ENCODE measurements around the gene TMEM236. TPM values are rescaled to one million over a fixed set of nuclear protein-coding genes. Genes with fewer than 3 reads are reported as not detected.

Gene TMEM236
- total RNA-seq, 1 experiment from 2014 or later: 0.24 TPM

DNA sequence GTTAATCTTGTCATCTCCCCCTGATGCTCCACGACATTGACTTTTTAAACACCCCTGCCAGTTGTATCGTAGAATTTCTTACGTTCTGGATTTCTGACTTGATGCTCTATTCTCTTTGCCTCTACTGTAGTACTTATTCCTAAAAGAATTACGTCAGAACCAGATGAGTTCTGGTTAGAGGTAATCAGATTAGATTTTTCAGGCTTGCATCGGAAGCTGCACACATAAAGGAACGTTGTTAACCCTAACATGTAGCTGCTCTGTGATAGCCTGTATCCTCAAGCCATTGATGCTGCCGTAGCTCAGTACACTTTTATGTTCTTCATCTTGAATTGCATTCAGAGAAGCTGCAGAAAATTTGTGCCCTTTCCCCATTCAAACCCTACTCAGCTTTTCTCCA is 26.3 kb upstream of the TMEM236 start:
- H3K4me1 ChIP-seq (replicated peaks; ENCODE audit: insufficient read depth): no peaks in the 10 kb centered on the region
- H3K4me3 ChIP-seq: no peak overlapping the region
- H3K9me2 ChIP-seq (ENCODE audit: insufficient read depth): no peaks in the 10 kb centered on the region
- H4K20me1 ChIP-seq (ENCODE audit: insufficient read depth): no peaks in the 10 kb centered on the region
- no peaks in the 10 kb centered on the region for H3K79me2 ChIP-seq (ENCODE audit: low read depth)
- no peak overlapping the region for H3K4me2 ChIP-seq
- POLR2A ChIA-PET (ENCODE audit: unreplicated experiment): no interaction called here
- H3K36me3 ChIP-seq (ENCODE audit: low read depth): no peaks in the 10 kb centered on the region
- intact Hi-C loops (cut with micrococcal nuclease; ENCODE audit: unreplicated experiment): no loop called here
- no peak overlapping the region for H3K27ac ChIP-seq
- BruUV-seq (replicated peaks): no TSS peak
- no peaks in the 10 kb centered on the region for H3K27me3 ChIP-seq (ENCODE audit: insufficient read depth, low read depth)
- CTCF ChIA-PET: no interaction called here
- DNase-seq: no peak
- no peaks in the 10 kb centered on the region for H3K9me3 ChIP-seq (ENCODE audit: insufficient read depth, low read depth)
- H2AFZ ChIP-seq: no peak overlapping the region
- H3F3A ChIP-seq (ENCODE audit: insufficient read depth, low read depth): no peaks in the 10 kb centered on the region
- TF ChIP-seq EZH2 (IDR thresholded peaks at IDR 0.05; ENCODE audit: low read depth): no peak
- TF ChIP-seq, protein P1, sequence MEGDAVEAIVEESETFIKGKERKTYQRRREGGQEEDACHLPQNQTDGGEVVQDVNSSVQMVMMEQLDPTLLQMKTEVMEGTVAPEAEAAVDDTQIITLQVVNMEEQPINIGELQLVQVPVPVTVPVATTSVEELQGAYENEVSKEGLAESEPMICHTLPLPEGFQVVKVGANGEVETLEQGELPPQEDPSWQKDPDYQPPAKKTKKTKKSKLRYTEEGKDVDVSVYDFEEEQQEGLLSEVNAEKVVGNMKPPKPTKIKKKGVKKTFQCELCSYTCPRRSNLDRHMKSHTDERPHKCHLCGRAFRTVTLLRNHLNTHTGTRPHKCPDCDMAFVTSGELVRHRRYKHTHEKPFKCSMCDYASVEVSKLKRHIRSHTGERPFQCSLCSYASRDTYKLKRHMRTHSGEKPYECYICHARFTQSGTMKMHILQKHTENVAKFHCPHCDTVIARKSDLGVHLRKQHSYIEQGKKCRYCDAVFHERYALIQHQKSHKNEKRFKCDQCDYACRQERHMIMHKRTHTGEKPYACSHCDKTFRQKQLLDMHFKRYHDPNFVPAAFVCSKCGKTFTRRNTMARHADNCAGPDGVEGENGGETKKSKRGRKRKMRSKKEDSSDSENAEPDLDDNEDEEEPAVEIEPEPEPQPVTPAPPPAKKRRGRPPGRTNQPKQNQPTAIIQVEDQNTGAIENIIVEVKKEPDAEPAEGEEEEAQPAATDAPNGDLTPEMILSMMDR (conservative IDR thresholded peaks at IDR 0.05): no peak

DNA sequence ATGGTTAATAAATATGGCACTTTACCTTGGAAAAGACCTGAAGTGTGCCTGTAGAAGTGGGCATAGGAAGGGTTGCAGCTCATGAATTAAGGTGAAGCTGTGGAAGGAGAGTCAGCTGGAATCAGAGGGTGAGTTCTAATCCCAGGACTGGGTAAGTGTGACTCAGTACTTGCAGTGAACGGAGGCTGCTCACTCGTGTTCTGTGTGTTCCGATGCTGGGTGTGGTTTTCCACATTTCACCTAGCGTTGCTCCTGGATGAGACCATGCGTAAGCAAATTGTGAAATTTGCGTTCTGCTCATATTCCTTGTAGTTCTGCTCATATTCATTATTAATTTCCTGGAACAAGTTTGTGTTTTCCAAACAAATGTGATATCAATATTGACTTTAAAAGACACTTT is 22.4 kb upstream of the TMEM236 start:
- Histone ChIP-seq H3K9me2 (ENCODE audit: insufficient read depth) (no peaks in the 10 kb centered on the region), H4K20me1 (ENCODE audit: insufficient read depth) (no peaks in the 10 kb centered on the region), H3K4me1 (replicated peaks; ENCODE audit: insufficient read depth) (no peaks in the 10 kb centered on the region), H3K27ac (no peak overlapping the region), H3K4me2 (no peak overlapping the region), H3K36me3 (ENCODE audit: low read depth) (no peaks in the 10 kb centered on the region), H2AFZ (no peak overlapping the region), H3K79me2 (ENCODE audit: low read depth) (no peaks in the 10 kb centered on the region), H3F3A (ENCODE audit: insufficient read depth, low read depth) (no peaks in the 10 kb centered on the region), H3K27me3 (ENCODE audit: insufficient read depth, low read depth) (no peaks in the 10 kb centered on the region), H3K9me3 (ENCODE audit: insufficient read depth, low read depth) (no peaks in the 10 kb centered on the region), H3K4me3 (no peak overlapping the region)
- no peak for TF ChIP-seq EZH2 (IDR thresholded peaks at IDR 0.05; ENCODE audit: low read depth)
- TF ChIP-seq, protein P1 (conservative IDR thresholded peaks at IDR 0.05): no peak
- no TSS peak for BruUV-seq (replicated peaks)
- ChIA-PET CTCF (interaction anchor here (0.5 kb wide), 1 partner anchor 113 kb away, joined by 8 read pairs; no protein-coding TSS in a partner anchor), POLR2A (ENCODE audit: unreplicated experiment) (no interaction called here)
- intact Hi-C loops (cut with micrococcal nuclease; ENCODE audit: unreplicated experiment): no loop called here
- no peak for DNase-seq

DNA sequence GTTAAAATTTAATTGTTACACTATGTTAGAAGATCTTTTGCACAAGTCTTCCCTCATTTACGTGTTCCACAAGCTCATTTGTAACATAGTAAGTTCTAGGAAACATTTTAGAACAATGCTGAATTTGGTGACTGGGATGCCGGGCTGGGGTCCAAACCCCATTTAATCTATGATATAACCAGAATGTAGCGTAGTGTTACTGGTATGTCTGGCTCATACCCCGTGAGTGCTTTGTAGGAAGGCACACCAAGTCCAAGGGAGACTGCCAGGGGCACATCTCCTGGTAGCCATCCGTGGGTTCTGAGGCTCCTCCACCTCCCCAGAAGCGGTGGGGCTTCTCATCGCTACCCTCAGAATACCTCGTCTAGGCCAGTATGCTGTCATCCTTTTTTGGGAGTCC is 21.3 kb upstream of the TMEM236 start:
- H3K4me3 ChIP-seq: no peak overlapping the region
- POLR2A ChIA-PET (ENCODE audit: unreplicated experiment): no interaction called here
- no peak overlapping the region for H2AFZ ChIP-seq
- no peak for DNase-seq
- H3K36me3 ChIP-seq (ENCODE audit: low read depth): no peaks in the 10 kb centered on the region
- no peaks in the 10 kb centered on the region for H3K9me3 ChIP-seq (ENCODE audit: insufficient read depth, low read depth)
- intact Hi-C loops (cut with micrococcal nuclease; ENCODE audit: unreplicated experiment): no loop called here
- H3F3A ChIP-seq (ENCODE audit: insufficient read depth, low read depth): no peaks in the 10 kb centered on the region
- no TSS peak for BruUV-seq (replicated peaks)
- no peak overlapping the region for H3K27ac ChIP-seq
- no peaks in the 10 kb centered on the region for H3K79me2 ChIP-seq (ENCODE audit: low read depth)
- H3K4me1 ChIP-seq (replicated peaks; ENCODE audit: insufficient read depth): no peaks in the 10 kb centered on the region
- CTCF ChIA-PET: no interaction called here
- no peak overlapping the region for H3K4me2 ChIP-seq
- H3K9me2 ChIP-seq (ENCODE audit: insufficient read depth): no peaks in the 10 kb centered on the region
- H3K27me3 ChIP-seq (ENCODE audit: insufficient read depth, low read depth): no peaks in the 10 kb centered on the region
- no peak for TF ChIP-seq EZH2 (IDR thresholded peaks at IDR 0.05; ENCODE audit: low read depth)
- TF ChIP-seq, protein P1 (conservative IDR thresholded peaks at IDR 0.05): no peak
- no peaks in the 10 kb centered on the region for H4K20me1 ChIP-seq (ENCODE audit: insufficient read depth)

All from PC-9 (cell line).